Measurements from ENCODE around the gene RAI1. TPM values are rescaled to one million over a fixed set of nuclear protein-coding genes. Genes with fewer than 3 reads are reported as not detected.
A peak's percentile ranks its signal among the peaks of the same experiment; 100 is the strongest.

RAI1 gene
- total and polyA plus RNA-seq, 2 of the 13 experiments (the other 11 are each of a cell fraction or from before 2014, with no cell fraction given), result 3.4 to 5.2 TPM

GRCh38 chr17:17836250-17836817 lies 155.1 kb downstream of the RAI1 start (continued):
- no peak for TF ChIP-seq BCLAF1 (IDR thresholded peaks at IDR 0.05)
- peak; percentile 74 for TF ChIP-seq ISL2 (CRISPR knock-in tag; IDR thresholded peaks at IDR 0.05)
- TF ChIP-seq TBP (CRISPR knock-in tag; IDR thresholded peaks at IDR 0.05), result no peak
- peak; percentile 67 for TF ChIP-seq TFE3 (CRISPR knock-in tag; IDR thresholded peaks at IDR 0.05)
- peak; percentile 98 for TF ChIP-seq ATF2 (CRISPR knock-in tag; IDR thresholded peaks at IDR 0.05)
- no peak for TF ChIP-seq ZNF891 (CRISPR knock-in tag; IDR thresholded peaks at IDR 0.05)
- peak; percentile 79; the same call in 1 of the 2 replicates for TF ChIP-seq ZSCAN21 (CRISPR knock-in tag; IDR thresholded peaks at IDR 0.05; ENCODE audit: borderline replicate concordance)
- peak; percentile 86; the same call in 1 of the 2 replicates for TF ChIP-seq BRCA1 (CRISPR knock-in tag; IDR thresholded peaks at IDR 0.05)
- no peak for TF ChIP-seq FOXP1 (IDR thresholded peaks at IDR 0.05)
- 0 out of 2 replicates have a peak, but pooled peaks have one; percentile 16 for TF ChIP-seq FOXP1 (CRISPR knock-in tag; IDR thresholded peaks at IDR 0.05)
- TF ChIP-seq ZSCAN30 (CRISPR knock-in tag; IDR thresholded peaks at IDR 0.05), result no peak
- TF ChIP-seq ASH2L (IDR thresholded peaks at IDR 0.05; ENCODE audit: insufficient read length, low read depth, low read length), result peak; percentile 65
- peak; percentile 76; the same call in 1 of the 2 replicates for TF ChIP-seq POLR2AphosphoS2 (IDR thresholded peaks at IDR 0.05; ENCODE audit: low read depth, low read length)
- no peak for TF ChIP-seq TBX3 (IDR thresholded peaks at IDR 0.05; ENCODE audit: borderline replicate concordance)
- no peak; the same call in 1 of the 2 replicates for TF ChIP-seq PAX8 (CRISPR knock-in tag; IDR thresholded peaks at IDR 0.05; ENCODE audit: borderline replicate concordance)
- TF ChIP-seq ZNF354B (CRISPR knock-in tag; IDR thresholded peaks at IDR 0.05), result no peak
- TF ChIP-seq SAFB2 (CRISPR knock-in tag; IDR thresholded peaks at IDR 0.05; ENCODE audit: borderline replicate concordance, low read depth), result no peak; the same call in 1 of the 2 replicates
- TF ChIP-seq HOXD1 (CRISPR knock-in tag; IDR thresholded peaks at IDR 0.05), result peak; percentile 81; the same call in 1 of the 2 replicates
- no peak for TF ChIP-seq ZNF740 (CRISPR knock-in tag; IDR thresholded peaks at IDR 0.05)
- peak; percentile 87 for TF ChIP-seq ZBTB10 (CRISPR knock-in tag; IDR thresholded peaks at IDR 0.05; ENCODE audit: borderline replicate concordance)
- no peak for TF ChIP-seq ZFP36L2 (CRISPR knock-in tag; IDR thresholded peaks at IDR 0.05)

All from HepG2 (cell line).